GM21825 (cell line): ENCODE data around the gene POT1.

ENCODE experiments used
- ATAC-seq: cut with Tn5 transposase; IDR thresholded peaks from one replicate; pipeline ENCODE4 v1.9.1; 2021; ENCODE audit warnings: mild to moderate bottlenecking, moderate library complexity; ENCODE audit not compliant: unreplicated experiment

The POT1 gene

GRCh38 chr7:124914298-124914697 lies 15.3 kb downstream of the POT1 start:
- no peak for ATAC-seq

- ATAC-seq, result no peak
These were observed 16.7 kb downstream of the POT1 start for GRCh38 chr7:124912972-124913371.

- no peak for ATAC-seq
These were observed 19.8 kb downstream of the POT1 start for GRCh38 chr7:124909808-124910207.

- ATAC-seq, result no peak
These were observed 21.4 kb downstream of the POT1 start for GRCh38 chr7:124908259-124908658.

- no peak for ATAC-seq
These were observed 22.1 kb downstream of the POT1 start for GRCh38 chr7:124907490-124907889.

- no peak for ATAC-seq
These were observed 31.1 kb downstream of the POT1 start for GRCh38 chr7:124898531-124898930.

- ATAC-seq, result no peak
These were observed 33.6 kb downstream of the POT1 start for GRCh38 chr7:124896001-124896400.

- peak; percentile 60 for ATAC-seq
These were observed 36.3 kb downstream of the POT1 start for GRCh38 chr7:124893140-124893827.

- no peak for ATAC-seq
These were observed 42.4 kb downstream of the POT1 start for GRCh38 chr7:124887247-124887646.

GRCh38 chr7:124881981-124882380 lies 47.6 kb downstream of the POT1 start:
- no peak for ATAC-seq

- ATAC-seq, result no peak
These were observed 49.9 kb downstream of the POT1 start for GRCh38 chr7:124879771-124880170.

- ATAC-seq, result no peak
These were observed 50.5 kb downstream of the POT1 start for GRCh38 chr7:124879103-124879502.

GRCh38 chr7:124874644-124875163 lies 54.9 kb downstream of the POT1 start:
- ATAC-seq, result no peak

- ATAC-seq, result no peak
These were observed 71.9 kb downstream of the POT1 start for GRCh38 chr7:124857672-124858235.

GRCh38 chr7:124856299-124856888 lies 73.2 kb downstream of the POT1 start:
- ATAC-seq, result no peak

- ATAC-seq, result no peak
These were observed 86.3 kb downstream of the POT1 start for GRCh38 chr7:124843336-124843735.

- ATAC-seq, result no peak
These were observed 89.2 kb downstream of the POT1 start for GRCh38 chr7:124840435-124840834.

GRCh38 chr7:124839687-124840086 lies 89.9 kb downstream of the POT1 start:
- no peak for ATAC-seq

GRCh38 chr7:124836173-124836572 lies 93.5 kb downstream of the POT1 start:
- ATAC-seq, result no peak

GRCh38 chr7:124818807-124819206 lies 110.8 kb downstream of the POT1 start:
- no peak for ATAC-seq

- no peak for ATAC-seq
These were observed 115.4 kb downstream of the POT1 start for GRCh38 chr7:124813994-124814798.
